ENCODE data around the gene ASCC2.

The ASCC2 gene

GRCh38 chr22:29817724-29818123 lies 20.4 kb downstream of the ASCC2 start:
- no peak for DNase-seq (ENCODE audit: low read depth in 2 of 2)

DNA sequence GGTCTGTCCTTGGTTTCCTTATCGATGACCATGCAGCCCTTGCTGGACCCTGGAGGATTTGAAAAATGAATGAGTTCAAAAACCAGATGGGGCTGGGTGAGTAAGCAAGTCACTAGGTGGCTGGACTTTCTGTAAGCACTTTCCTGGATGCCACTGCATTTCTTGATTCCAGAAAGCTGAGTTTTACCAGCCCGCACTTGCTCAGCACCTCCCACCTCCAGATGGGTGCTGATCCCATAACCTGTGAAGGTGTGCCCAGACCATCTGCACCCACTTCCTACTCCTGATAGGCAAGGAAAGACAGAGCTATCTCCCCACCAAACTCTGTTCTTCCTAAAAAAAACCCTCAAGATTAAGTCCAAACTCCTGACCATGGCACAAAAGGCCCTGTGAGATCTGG lies 21.1 kb downstream of the ASCC2 start:
- DNase-seq (ENCODE audit: low read depth in 2 of 2) = no peak

DNA sequence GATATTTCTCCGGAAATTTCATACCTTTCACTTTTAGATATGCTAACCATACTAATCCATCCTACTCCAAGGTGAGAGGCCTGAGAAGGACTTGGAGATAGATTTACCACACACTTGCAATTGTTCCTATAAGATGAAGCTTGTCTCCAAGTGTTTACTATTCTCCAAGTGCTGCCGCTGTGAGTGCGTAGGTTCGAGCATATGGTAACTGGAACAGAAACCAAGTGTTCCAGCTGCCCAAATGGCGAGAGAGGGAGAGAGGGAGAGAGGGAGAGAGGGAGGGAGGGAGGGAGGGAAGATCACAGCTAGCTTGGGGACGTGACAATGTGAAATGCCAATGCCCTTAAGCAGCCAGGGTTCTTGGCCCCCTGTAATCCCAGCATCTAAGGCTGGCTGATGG lies 21.5 kb downstream of the ASCC2 start:
- DNase-seq (ENCODE audit: low read depth in 2 of 2) = no peak

DNA sequence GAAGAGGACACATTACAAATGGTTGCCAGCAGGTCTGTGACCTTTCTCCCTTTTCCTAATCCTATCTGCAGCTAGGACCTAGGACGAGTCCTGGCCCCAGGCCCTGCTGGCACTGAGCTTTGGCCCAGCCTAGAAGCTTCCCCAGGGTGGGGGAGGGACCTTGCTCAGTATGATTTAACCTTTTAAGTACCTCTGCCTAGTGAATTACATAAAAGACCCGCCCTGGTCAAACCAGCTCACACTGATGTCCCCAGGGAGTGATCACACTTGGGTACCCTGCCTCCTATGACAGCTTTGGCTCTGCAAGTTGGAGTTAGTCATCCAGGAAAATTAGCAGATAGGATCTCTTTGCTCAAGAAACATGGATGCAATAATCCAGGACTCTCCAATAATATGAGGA lies 21.9 kb downstream of the ASCC2 start:
- no peak for DNase-seq (ENCODE audit: low read depth in 2 of 2)

GRCh38 chr22:29815580-29815979 lies 22.5 kb downstream of the ASCC2 start:
- no peak for DNase-seq (ENCODE audit: low read depth in 2 of 2)

- DNase-seq (ENCODE audit: low read depth in 2 of 2) = no peak
Measured at GRCh38 chr22:29814003-29814402, 24.1 kb downstream of the ASCC2 start.

GRCh38 chr22:29813563-29813962 lies 24.5 kb downstream of the ASCC2 start:
- DNase-seq (ENCODE audit: low read depth in 2 of 2) = no peak

DNA sequence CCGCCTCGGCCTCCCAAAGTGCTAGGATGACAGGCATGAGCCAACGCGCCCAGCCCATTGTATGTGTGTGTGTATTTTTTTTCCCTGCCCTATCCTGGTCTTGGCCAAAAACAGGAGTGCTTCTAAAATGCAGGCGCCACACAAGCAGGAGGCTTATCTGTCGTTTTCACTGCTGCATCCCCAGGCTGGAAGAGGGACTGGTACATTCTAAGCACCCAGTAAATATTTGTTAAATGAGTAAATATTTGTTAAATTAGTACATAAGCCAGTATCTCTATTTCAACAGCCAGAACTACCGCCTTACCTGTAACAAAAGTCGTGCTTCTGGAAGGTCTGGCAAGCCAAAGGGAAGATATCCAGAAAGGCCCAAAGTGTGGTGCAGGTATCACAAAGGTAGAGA lies 24.9 kb downstream of the ASCC2 start:
- DNase-seq (ENCODE audit: low read depth in 2 of 2) = no peak

DNA sequence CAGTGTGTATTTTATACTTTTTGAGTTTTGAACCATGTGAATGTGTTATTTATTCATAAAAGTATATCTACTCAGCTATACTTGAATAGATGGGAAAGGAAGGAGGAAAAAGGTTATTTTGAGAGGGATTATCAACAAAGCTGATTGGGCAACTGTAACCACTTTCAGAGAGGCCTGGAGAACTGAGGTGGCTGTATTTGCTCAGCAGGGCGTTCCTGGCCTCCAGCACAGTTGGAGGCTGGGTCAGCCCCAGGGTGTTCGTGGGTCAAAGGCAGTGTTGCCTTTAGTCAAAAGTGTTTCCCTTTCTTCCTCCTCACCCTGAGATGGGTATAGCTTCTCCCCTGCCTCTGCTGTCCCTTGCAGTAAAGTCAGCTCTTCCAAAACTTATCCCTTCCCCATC lies 26.7 kb downstream of the ASCC2 start:
- no peak for DNase-seq (ENCODE audit: low read depth in 2 of 2)

GRCh38 chr22:29810216-29810615 lies 27.9 kb downstream of the ASCC2 start:
- no peak for DNase-seq (ENCODE audit: low read depth in 2 of 2)

DNA sequence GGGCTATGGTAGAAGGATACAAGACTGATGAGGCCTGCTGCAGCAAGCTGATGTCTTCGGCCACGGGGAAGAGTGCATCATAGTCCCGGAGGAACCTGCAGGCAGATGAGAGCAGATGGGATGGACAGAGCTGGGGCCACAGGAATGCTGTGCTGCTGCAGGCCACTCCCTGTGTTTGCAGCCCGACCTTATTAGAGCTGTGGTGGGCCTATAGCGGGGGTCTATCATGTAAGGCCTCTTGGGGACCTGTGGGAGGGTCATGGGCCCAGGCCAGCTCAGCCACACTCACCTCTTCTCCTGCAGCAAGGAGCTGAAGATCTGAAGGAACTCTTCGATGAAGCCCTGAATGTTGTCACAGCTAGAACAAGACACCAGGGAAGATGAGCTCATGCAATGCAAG lies 31.9 kb downstream of the ASCC2 start:
- no peak for DNase-seq (ENCODE audit: low read depth in 2 of 2)

GRCh38 chr22:29804985-29805384 lies 33.1 kb downstream of the ASCC2 start:
- DNase-seq (ENCODE audit: low read depth in 2 of 2) = no peak

DNA sequence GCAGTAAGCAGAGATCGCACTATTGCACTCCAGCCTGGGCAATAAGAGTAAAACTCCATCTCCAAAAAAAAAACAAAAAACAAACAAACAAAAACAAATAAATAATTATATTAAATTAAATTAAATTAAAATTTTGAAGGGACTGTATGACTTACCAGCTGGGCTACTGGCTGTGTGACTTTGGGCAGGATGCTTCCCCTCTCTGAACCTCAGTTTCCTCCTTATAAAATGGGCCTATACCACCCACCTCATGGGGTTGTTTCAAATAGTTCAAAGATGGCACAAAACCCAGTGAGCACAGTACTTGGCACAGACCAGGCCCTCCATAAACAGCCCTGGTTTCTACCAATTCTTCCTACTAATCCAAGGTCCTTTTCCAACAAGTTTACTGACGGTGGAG lies 34.9 kb downstream of the ASCC2 start:
- no peak for DNase-seq (ENCODE audit: low read depth in 2 of 2)

DNA sequence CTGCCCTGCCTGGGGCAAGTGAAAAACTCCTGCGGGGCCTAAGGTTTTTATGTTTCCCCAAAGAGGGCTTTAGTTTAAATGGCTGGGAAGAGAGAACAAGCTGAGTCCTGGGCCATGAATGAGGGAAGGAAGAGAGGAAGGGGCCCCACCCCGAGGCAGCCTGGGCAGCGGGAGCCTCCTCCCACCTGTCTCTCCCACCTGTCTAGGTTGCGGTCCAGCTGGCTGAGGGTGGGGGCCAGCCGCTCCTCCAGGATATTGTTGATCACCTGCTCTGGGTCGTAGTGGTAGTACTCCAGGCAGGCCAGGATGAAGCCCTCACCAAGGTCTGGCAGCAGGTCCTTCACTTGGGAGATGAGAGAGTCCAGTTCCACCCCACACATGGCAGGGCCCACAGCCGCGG lies 36.3 kb downstream of the ASCC2 start:
- DNase-seq (ENCODE audit: low read depth in 2 of 2) = no peak

- DNase-seq (ENCODE audit: low read depth in 2 of 2) = no peak
Measured at GRCh38 chr22:29801153-29801552, 36.9 kb downstream of the ASCC2 start.

DNA sequence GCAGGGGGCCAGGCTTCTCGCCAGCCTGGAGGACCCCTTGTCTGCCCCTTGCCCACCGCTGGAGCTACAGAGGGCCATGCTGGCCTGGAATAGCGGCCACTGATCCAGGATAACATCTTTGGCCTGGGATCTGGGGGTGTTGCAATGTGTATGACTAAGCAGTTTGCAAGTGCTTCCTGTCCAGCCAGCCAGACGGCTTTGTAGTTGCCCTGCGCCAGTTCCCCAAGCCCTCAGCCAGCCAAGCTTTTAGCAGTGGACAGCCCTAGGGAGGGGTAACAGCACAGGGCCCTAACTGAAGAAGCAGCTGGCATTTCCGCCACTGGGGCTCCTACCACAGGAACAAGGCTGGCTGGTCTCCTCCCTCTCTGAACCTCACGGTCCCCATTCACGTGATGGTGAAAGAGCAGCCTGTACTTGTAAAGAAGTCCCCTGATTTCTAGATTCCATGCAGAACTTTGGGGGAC lies 38.8 kb downstream of the ASCC2 start:
- no peak for DNase-seq (ENCODE audit: low read depth in 2 of 2)

- DNase-seq (ENCODE audit: low read depth in 2 of 2) = no peak
Measured at GRCh38 chr22:29798801-29799200, 39.3 kb downstream of the ASCC2 start.

- no peak for DNase-seq (ENCODE audit: low read depth in 2 of 2)
Measured at GRCh38 chr22:29798318-29798717, 39.8 kb downstream of the ASCC2 start.

GRCh38 chr22:29797351-29797750 lies 40.7 kb downstream of the ASCC2 start:
- no peak for DNase-seq (ENCODE audit: low read depth in 2 of 2)

GRCh38 chr22:29795663-29796062 lies 42.4 kb downstream of the ASCC2 start:
- no peak for DNase-seq (ENCODE audit: low read depth in 2 of 2)

GRCh38 chr22:29793396-29793795 lies 44.7 kb downstream of the ASCC2 start:
- no peak for DNase-seq (ENCODE audit: low read depth in 2 of 2)

- no peak for DNase-seq (ENCODE audit: low read depth in 2 of 2)
Measured at GRCh38 chr22:29790061-29790460, 48.0 kb downstream of the ASCC2 start.

- no peak for DNase-seq (ENCODE audit: low read depth in 2 of 2)
Measured at GRCh38 chr22:29788339-29789279, 49.5 kb downstream of the ASCC2 start.

All from stimulated activated CD8-positive, alpha-beta memory T cell treated with anti-CD3 and anti-CD28 coated beads, Interleukin-2, amount 100 ng/mL, for 1 hour (primary cell).